Naive thymus-derived CD8-positive, alpha-beta T cell (primary cell): ENCODE results near the gene SERPINF2. TPM values are rescaled to one million over a fixed set of nuclear protein-coding genes. Genes with fewer than 3 reads are reported as not detected.
A peak's percentile ranks its signal among the peaks of the same experiment; 100 is the strongest.

Experiments
- ATAC-seq, 2 donors: fragments of 150-1000 bp; cut with Tn5 transposase in 1 of 2; sonication (Bioruptor Pico), chemical (Tn5 transposase) in 1 of 2; 1 replicate in 1 of 2; 2 replicates in 1 of 2; pipeline ENCODE4 v1.10.0; 2021; ENCODE audit warnings: mild to moderate bottlenecking in 2 of 2, moderate library complexity in 2 of 2
- POLR2A ChIA-PET: fragments of 350-600 bp; sonication (Branson Sonifier 250); formaldehyde crosslinking; loops from one replicate; lab custom pipeline; 2021; ENCODE audit warnings: antibody characterized with exemption; lab: Charles Lee
- DNase-seq, 10 donors: peaks; one replicate each; pipeline versions ENCODE4 v3.0.0 to v3.0.0-alpha.2; 2020 to 2022
- H3K27ac Mint-ChIP-seq, 10 donors: one replicate each; pipeline ENCODE4 v1.8.0; 2020 to 2022; ENCODE audit warnings: mild to moderate bottlenecking in 10 of 10, mixed read lengths in 10 of 10, moderate library complexity in 4 of 10, inconsistent platforms in 1 of 10
- H3K27me3 Mint-ChIP-seq, 5 donors: one replicate each; pipeline ENCODE4 v1.8.0; 2021 to 2022; ENCODE audit warnings: mixed read lengths in 5 of 5
- H3K36me3 Mint-ChIP-seq, 3 donors: one replicate each; pipeline ENCODE4 v1.8.0; 2020 to 2022; ENCODE audit warnings: mixed read lengths in 3 of 3, mild to moderate bottlenecking in 2 of 3, inconsistent platforms in 1 of 3
- H3K4me1 Mint-ChIP-seq, 4 donors: one replicate each; pipeline ENCODE4 v1.8.0; 2021 to 2022; ENCODE audit warnings: mixed read lengths in 4 of 4
- H3K4me3 Mint-ChIP-seq, 10 donors: one replicate each; pipeline ENCODE4 v1.8.0; 2020 to 2022; ENCODE audit warnings: mild to moderate bottlenecking in 10 of 10, mixed read lengths in 10 of 10, moderate library complexity in 6 of 10, inconsistent platforms in 1 of 10
- H3K9me3 Mint-ChIP-seq, 9 donors: one replicate each; pipeline ENCODE4 v1.8.0; 2020 to 2022; ENCODE audit warnings: mixed read lengths in 9 of 9, mild to moderate bottlenecking in 3 of 9, inconsistent platforms in 1 of 9, moderate library complexity in 1 of 9
- polyA plus RNA-seq, 3 donors: library from polyadenylated mRNA; unstranded; fragments of 300-500 nt; fragmentation: Illumina TruSeq; gene quantifications; one replicate each; pipeline ENCODE4 v1.2.3, GENCODE V29; 2021
- total RNA-seq, 8 experiments: library from RNA in 2 of 8; stranded (reverse) in 2 of 8; gene quantifications; one replicate each; pipeline ENCODE4 v1.2.3 and lab custom pipeline; 2021 to 2026

The SERPINF2 gene
- total and polyA plus RNA-seq, 5 experiments from 2014 or later, result 0.10 to 1.5 (median 0.55) TPM; not detected in 1

GRCh38 chr17:1803280-1803679 is 60.6 kb downstream of the SERPINF2 start:
- Mint-ChIP-seq H3K27ac (peak overlapping the region in 1 of 10 donors; percentile 51), H3K9me3 (no peaks in the 10 kb centered on the region), H3K36me3 (peaks cover 0 to 81% (median 25%) of the 10 kb centered on the region in 3 donors), H3K4me3 (no peak overlapping the region), H3K27me3 (no peaks in the 10 kb centered on the region), H3K4me1 (peaks cover 0 to 4% (median under 1%) of the 10 kb centered on the region in 4 donors)
- DNase-seq (no peak), ATAC-seq (no peak)
- POLR2A ChIA-PET, result interaction anchor here (0.7 kb wide), 1 partner anchor 26 kb away, joined by 3 read pairs; no protein-coding TSS in a partner anchor

Other genes with a start within 250 kb of the SERPINF2 start
- gene INPP5K, start 226.3 kb upstream of the SERPINF2 start, total RNA-seq, result 10 to 100 TPM; 92.3 to 93.8 TPM
- 10 to 100 TPM; 62.0 to 75.4 (median 70.5) TPM for gene INPP5K, start 226.3 kb upstream of the SERPINF2 start, polyA plus RNA-seq
- 10 to 100 TPM; 38.1 to 41.2 TPM for gene PITPNA, start 180.1 kb upstream of the SERPINF2 start, total RNA-seq
- 10 to 100 TPM; 20.5 to 30.3 (median 29.7) TPM for gene PITPNA, start 180.1 kb upstream of the SERPINF2 start, polyA plus RNA-seq
- gene SLC43A2, start 114.0 kb upstream of the SERPINF2 start, total RNA-seq, result 10 to 100 TPM; 20.7 to 20.8 TPM
- 1 to 10 TPM; 1.2 to 2.0 (median 1.5) TPM for gene SLC43A2, start 114.0 kb upstream of the SERPINF2 start, polyA plus RNA-seq
- 1 to 10 TPM in 1 of 2 experiments, under 1 TPM in 1; 0.63 to 1.3 TPM for gene SCARF1, start 97.1 kb upstream of the SERPINF2 start, total RNA-seq
- gene SCARF1, start 97.1 kb upstream of the SERPINF2 start, polyA plus RNA-seq, result under 1 TPM in 1 of 3 donors, not detected in 2; 0.25 TPM
- 1 to 10 TPM; 1.4 to 1.7 TPM for gene RILP, start 93.0 kb upstream of the SERPINF2 start, total RNA-seq
- gene RILP, start 93.0 kb upstream of the SERPINF2 start, polyA plus RNA-seq, result 1 to 10 TPM; 3.4 to 4.0 (median 3.4) TPM
- gene PRPF8, start 58.0 kb upstream of the SERPINF2 start, total RNA-seq, result 100 to 1,000 TPM; 523 to 532 TPM
- 100 to 1,000 TPM; 133 to 227 (median 176) TPM for gene PRPF8, start 58.0 kb upstream of the SERPINF2 start, polyA plus RNA-seq
- gene TLCD2, start 32.5 kb upstream of the SERPINF2 start, total RNA-seq, result not detected
- not detected for gene TLCD2, start 32.5 kb upstream of the SERPINF2 start, polyA plus RNA-seq
- 10 to 100 TPM; 48.2 to 50.7 TPM for gene WDR81, start 18.2 kb upstream of the SERPINF2 start, total RNA-seq
- 10 to 100 TPM in 1 of 3 donors, 1 to 10 TPM in 2; 6.8 to 20.6 (median 9.2) TPM for gene WDR81, start 18.2 kb upstream of the SERPINF2 start, polyA plus RNA-seq
- 10 to 100 TPM; 12.4 to 13.9 TPM for gene SERPINF1, start 19.2 kb downstream of the SERPINF2 start, total RNA-seq
- 10 to 100 TPM in 2 of 3 donors, 1 to 10 TPM in 1; 8.0 to 32.4 (median 21.7) TPM for gene SERPINF1, start 19.2 kb downstream of the SERPINF2 start, polyA plus RNA-seq
- 10 to 100 TPM; 35.7 to 41.4 TPM for gene SMYD4, start 87.0 kb downstream of the SERPINF2 start, total RNA-seq
- gene SMYD4, start 87.0 kb downstream of the SERPINF2 start, polyA plus RNA-seq, result 10 to 100 TPM; 10.8 to 16.9 (median 12.7) TPM
- 100 to 1,000 TPM; 104 to 105 TPM for gene RPA1, start 87.1 kb downstream of the SERPINF2 start, total RNA-seq
- 10 to 100 TPM; 79.4 to 89.7 (median 84.5) TPM for gene RPA1, start 87.1 kb downstream of the SERPINF2 start, polyA plus RNA-seq